ENCODE results near the gene TACC3.

- TF ChIP-seq ZNF155 (tag by site-specific recombination; IDR thresholded peaks at IDR 0.05) (no peak), ZBTB7A (tag by site-specific recombination; IDR thresholded peaks at IDR 0.05; ENCODE audit: low read depth) (no peak), HOXA7 (CRISPR knock-in tag; IDR thresholded peaks at IDR 0.05; ENCODE audit: borderline replicate concordance) (no peak), BCL6B (tag by site-specific recombination; IDR thresholded peaks at IDR 0.05) (no peak), ZBTB8A (tag by site-specific recombination; IDR thresholded peaks at IDR 0.05) (no peak)
- TF ChIP-seq, protein P1, sequence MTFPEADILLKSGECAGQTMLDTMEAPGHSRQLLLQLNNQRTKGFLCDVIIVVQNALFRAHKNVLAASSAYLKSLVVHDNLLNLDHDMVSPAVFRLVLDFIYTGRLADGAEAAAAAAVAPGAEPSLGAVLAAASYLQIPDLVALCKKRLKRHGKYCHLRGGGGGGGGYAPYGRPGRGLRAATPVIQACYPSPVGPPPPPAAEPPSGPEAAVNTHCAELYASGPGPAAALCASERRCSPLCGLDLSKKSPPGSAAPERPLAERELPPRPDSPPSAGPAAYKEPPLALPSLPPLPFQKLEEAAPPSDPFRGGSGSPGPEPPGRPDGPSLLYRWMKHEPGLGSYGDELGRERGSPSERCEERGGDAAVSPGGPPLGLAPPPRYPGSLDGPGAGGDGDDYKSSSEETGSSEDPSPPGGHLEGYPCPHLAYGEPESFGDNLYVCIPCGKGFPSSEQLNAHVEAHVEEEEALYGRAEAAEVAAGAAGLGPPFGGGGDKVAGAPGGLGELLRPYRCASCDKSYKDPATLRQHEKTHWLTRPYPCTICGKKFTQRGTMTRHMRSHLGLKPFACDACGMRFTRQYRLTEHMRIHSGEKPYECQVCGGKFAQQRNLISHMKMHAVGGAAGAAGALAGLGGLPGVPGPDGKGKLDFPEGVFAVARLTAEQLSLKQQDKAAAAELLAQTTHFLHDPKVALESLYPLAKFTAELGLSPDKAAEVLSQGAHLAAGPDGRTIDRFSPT (tag by site-specific recombination; IDR thresholded peaks at IDR 0.05): no peak
Measured at GRCh38 chr4:1690698-1691097, 30.6 kb upstream of the TACC3 start.

Measured in HEK293 (cell line).